IMR-90 (cell line): ENCODE measurements around the gene FBXO5. TPM values are rescaled to one million over a fixed set of nuclear protein-coding genes. Genes with fewer than 3 reads are reported as not detected.
"Not testable (repeated sequence)": the region's sequence is repeated elsewhere in the genome, so short reads cannot be mapped to it uniquely, and the experiment has no call there.

Experiments used
- ATAC-seq: fragments of 200-7000 bp; cut with Tn5 transposase; 2 replicates; pipeline ENCODE4 v1.9.1; 2020; ENCODE audit warnings: low read depth, mild to moderate bottlenecking, moderate library complexity
- BruUV-seq: library from RNA; stranded (reverse); fragments of 400-500 nt; replicated peaks from 2 replicates; lab custom pipeline; 2021; lab: Mats Ljungman, UMichigan
- CTCF ChIA-PET: fragments of 300-600 bp; formaldehyde crosslinking; extraction: SDS; loops from one replicate; lab custom pipeline; 2021; ENCODE audit warnings: antibody characterized with exemption; lab: Yijun Ruan, JAX
- POLR2A ChIA-PET: fragments of 300-600 bp; sonication (Branson Sonifier 250); formaldehyde crosslinking; loops from one replicate; lab custom pipeline; 2022; ENCODE audit warnings: antibody characterized with exemption; ENCODE audit not compliant: unreplicated experiment; lab: Charles Lee
- DNase-seq: peaks from one replicate; pipeline ENCODE4 v3.0.0; 2013
- H2AFZ ChIP-seq: replicated peaks from 2 replicates; pipeline ENCODE3; 2013; ENCODE audit warnings: low read length, mild to moderate bottlenecking; ENCODE audit not compliant: poor library complexity
- H2AK5ac ChIP-seq: 2 replicates; pipeline ENCODE4 v1.6.1; 2013; ENCODE audit warnings: low read depth, low read length, inconsistent platforms
- H2AK9ac ChIP-seq: replicated peaks from 2 replicates; pipeline ENCODE3; 2013; ENCODE audit warnings: mild to moderate bottlenecking, low read depth, low read length, moderate library complexity; ENCODE audit not compliant: poor library complexity
- H2BK120ac ChIP-seq: 2 replicates; pipeline ENCODE4 v1.6.1; 2013; ENCODE audit warnings: low read depth, low read length, inconsistent platforms
- H2BK15ac ChIP-seq: 3 replicates; pipeline ENCODE4 v1.6.1; 2013; ENCODE audit warnings: low read depth, low read length, inconsistent platforms
- H2BK20ac ChIP-seq: 2 replicates; pipeline ENCODE4 v1.6.1; 2013; ENCODE audit warnings: low read depth, mild to moderate bottlenecking, inconsistent platforms, low read length, moderate library complexity
- H2BK5ac ChIP-seq: 2 replicates; pipeline ENCODE4 v1.6.1; 2013; ENCODE audit warnings: mild to moderate bottlenecking, low read depth, low read length, inconsistent platforms; ENCODE audit not compliant: poor library complexity, severe bottlenecking
- H3K14ac ChIP-seq: replicated peaks from 2 replicates; pipeline ENCODE4 v1.6.1; 2013; ENCODE audit warnings: low read depth, low read length, inconsistent platforms
- H3K18ac ChIP-seq: 2 replicates; pipeline ENCODE4 v1.6.1; 2013; ENCODE audit warnings: low read depth, low read length, control low read depth
- H3K23ac ChIP-seq: 2 replicates; pipeline ENCODE4 v1.6.1; 2013; ENCODE audit warnings: low read depth, low read length, inconsistent platforms
- H3K27ac ChIP-seq: 2 replicates; pipeline ENCODE4 v1.5.1; 2013; ENCODE audit warnings: mild to moderate bottlenecking, control low read depth, low read length; ENCODE audit not compliant: insufficient read depth
- H3K27me3 ChIP-seq: 2 replicates; pipeline ENCODE4 v1.6.1; 2013; ENCODE audit warnings: low read length; ENCODE audit not compliant: control insufficient read depth, insufficient read depth
- H3K36me3 ChIP-seq: 2 replicates; pipeline ENCODE4 v1.6.1; 2013; ENCODE audit warnings: low read length, mixed read lengths; ENCODE audit not compliant: control insufficient read depth, insufficient read depth
- H3K4ac ChIP-seq: 2 replicates; pipeline ENCODE4 v1.6.1; 2013; ENCODE audit warnings: low read depth, low read length, inconsistent platforms
- H3K4me1 ChIP-seq: 2 replicates; pipeline ENCODE4 v1.6.1; 2013; ENCODE audit warnings: low read length, mixed read lengths; ENCODE audit not compliant: control insufficient read depth, insufficient read depth
- H3K4me2 ChIP-seq: 2 replicates; pipeline ENCODE4 v1.6.1; 2013; ENCODE audit warnings: low read depth, mild to moderate bottlenecking, control low read depth, low read length, moderate library complexity
- H3K4me3 ChIP-seq: 2 replicates; pipeline ENCODE4 v1.5.1; 2013; ENCODE audit warnings: low read depth, mild to moderate bottlenecking, control low read depth, low read length, moderate library complexity; ENCODE audit not compliant: insufficient read depth
- H3K56ac ChIP-seq: 2 replicates; pipeline ENCODE4 v1.6.1; 2013; ENCODE audit warnings: low read length, inconsistent platforms; ENCODE audit not compliant: insufficient read depth; ENCODE audit errors: extremely low read depth
- H3K79me1 ChIP-seq, 2 experiments: 2 replicates each; pipeline ENCODE4 v1.6.1; 2013; ENCODE audit warnings: low read length in 2 of 2, inconsistent platforms in 1 of 2, low read depth in 1 of 2
- H3K9ac ChIP-seq: 2 replicates; pipeline ENCODE4 v1.6.1; 2013; ENCODE audit warnings: low read depth, low read length, control low read depth
- H3K9me1 ChIP-seq: 2 replicates; pipeline ENCODE4 v1.6.1; 2013; ENCODE audit warnings: low read length, inconsistent platforms; ENCODE audit not compliant: insufficient read depth
- H3K9me3 ChIP-seq: 2 replicates; pipeline ENCODE4 v1.6.1; 2013; ENCODE audit warnings: low read length; ENCODE audit not compliant: control insufficient read depth, insufficient read depth
- H4K20me1 ChIP-seq: 2 replicates; pipeline ENCODE4 v1.6.1; 2013; ENCODE audit warnings: low read length, inconsistent platforms; ENCODE audit not compliant: insufficient read depth
- H4K5ac ChIP-seq: 2 replicates; pipeline ENCODE4 v1.6.1; 2013; ENCODE audit warnings: mild to moderate bottlenecking, low read depth, low read length, control low read depth
- H4K8ac ChIP-seq, 2 experiments: 2 replicates each; pipeline ENCODE4 v1.6.1; 2013; ENCODE audit warnings: low read depth in 2 of 2, low read length in 2 of 2, control low read depth in 1 of 2, inconsistent platforms in 1 of 2
- H4K91ac ChIP-seq: 2 replicates; pipeline ENCODE4 v1.6.1; 2013; ENCODE audit warnings: low read depth, low read length, inconsistent platforms; ENCODE audit not compliant: insufficient read depth
- WGBS, 2 experiments: methylation state at CpG; one replicate each; pipeline versions ENCODE4 v1.1.5 to v1.1.7; 2013; ENCODE audit warnings: missing lambda C conversion rate in 2 of 2; ENCODE audit not compliant: insufficient read length in 1 of 2; ENCODE audit errors: extremely low coverage in 2 of 2; 5-methylcytosine and 5-hydroxymethylcytosine counted together
- dilution Hi-C: fragments of 300-500 bp; cut with HindIII; formaldehyde crosslinking; loops from one replicate; pipeline ENCODE4 v1.14.3; 2018; ENCODE audit warnings: low sequenced_read_pairs; ENCODE audit not compliant: unreplicated experiment
- in situ Hi-C: fragments of 300-500 bp; cut with MboI; formaldehyde crosslinking; loops from 3 replicates; pipeline ENCODE4 v1.14.3; 2019; ENCODE audit warnings: low sequenced_read_pairs, inconsistent platforms, mixed read lengths
- intact Hi-C: fragments of 100-400 bp; cut with micrococcal nuclease; formaldehyde crosslinking; loops from 2 replicates; pipeline ENCODE4 v1.10.0; 2022
- polyA plus RNA-seq, 3 experiments: library from polyadenylated mRNA; depleted of rRNA; stranded (reverse); fragments of >200 nt; gene quantifications; 2 replicates each; pipeline ENCODE4 v1.2.3, GENCODE V29; 2012; ENCODE audit warnings: low replicate concordance in 1 of 3
- total RNA-seq: library from RNA; depleted of rRNA; stranded (reverse); fragments of >200 nt; gene quantifications from 2 replicates; pipeline ENCODE4 v1.2.3, GENCODE V29; 2012

Gene FBXO5
- total and polyA plus RNA-seq, 2 of the 4 experiments (the other 2 are of a cell fraction) = 11.8 to 16.7 TPM

DNA sequence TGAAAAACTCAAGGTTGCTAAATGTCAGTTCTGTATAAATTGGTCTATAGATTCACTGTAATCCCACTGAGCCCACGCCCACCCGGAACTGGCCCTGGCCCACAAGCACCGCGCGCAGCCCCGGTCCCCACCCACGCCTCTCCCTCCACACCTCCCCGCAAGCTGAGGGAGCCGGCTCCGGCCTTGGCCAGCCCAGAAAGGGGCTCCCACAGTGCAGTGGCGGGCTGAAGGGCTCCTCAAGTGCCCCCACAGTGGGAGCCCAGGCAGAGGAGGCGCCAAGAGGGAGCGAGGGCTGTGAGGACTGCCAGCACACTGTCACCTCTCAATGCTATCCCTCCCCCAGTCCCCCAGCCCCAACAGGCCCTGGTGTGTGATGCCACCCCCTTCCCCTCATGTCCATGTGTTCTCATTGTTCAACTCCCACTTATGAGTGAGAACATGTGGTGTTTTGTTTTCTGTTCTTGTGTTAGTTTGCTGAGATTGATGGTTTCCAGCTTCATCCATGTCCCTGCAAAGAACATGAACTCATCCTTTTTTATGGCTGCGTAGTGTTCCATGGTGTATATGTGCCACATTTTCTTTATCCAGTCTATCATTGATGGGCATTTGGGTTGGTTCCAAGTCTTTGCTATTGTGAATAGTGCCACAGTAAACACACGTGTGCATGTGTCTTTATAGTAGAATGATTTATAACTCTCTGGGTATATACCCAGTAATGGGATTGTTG, 16.5 kb downstream of the FBXO5 start:
- CTCF ChIA-PET, POLR2A ChIA-PET: not testable (repeated sequence)
- no CpG with 5 or more reads among the region's 15 CpGs for WGBS, 2 experiments

More for the DNA sequence above, 16.5 kb downstream of the FBXO5 start:
- H3K4me1 ChIP-seq, DNase-seq, H2BK120ac ChIP-seq, H3K18ac ChIP-seq, intact Hi-C loops, H2BK15ac ChIP-seq, H2BK20ac ChIP-seq, H3K23ac ChIP-seq, H2AK9ac ChIP-seq, H3K9ac ChIP-seq, H3K9me3 ChIP-seq, dilution Hi-C loops, H3K4me3 ChIP-seq, H4K20me1 ChIP-seq, H2AFZ ChIP-seq, BruUV-seq, H3K14ac ChIP-seq, H4K5ac ChIP-seq, H3K27ac ChIP-seq, H3K36me3 ChIP-seq, ATAC-seq, H3K4ac ChIP-seq, in situ Hi-C loops, H4K91ac ChIP-seq, H3K56ac ChIP-seq, H2BK5ac ChIP-seq, H3K9me1 ChIP-seq, H4K8ac ChIP-seq, H3K27me3 ChIP-seq, H2AK5ac ChIP-seq, H3K79me1 ChIP-seq, H3K4me2 ChIP-seq: not testable (repeated sequence)
